Measurements from ENCODE around the gene RPS8.
"Not testable (repeated sequence)": the region's sequence is repeated elsewhere in the genome, so short reads cannot be mapped to it uniquely, and the experiment has no call there.

The RPS8 gene

GRCh38 chr1:44803312-44804095 lies 28.2 kb downstream of the RPS8 start:
- no peak for DNase-seq

- DNase-seq: no peak
Measured at GRCh38 chr1:44805311-44806024, 30.1 kb downstream of the RPS8 start.

DNA sequence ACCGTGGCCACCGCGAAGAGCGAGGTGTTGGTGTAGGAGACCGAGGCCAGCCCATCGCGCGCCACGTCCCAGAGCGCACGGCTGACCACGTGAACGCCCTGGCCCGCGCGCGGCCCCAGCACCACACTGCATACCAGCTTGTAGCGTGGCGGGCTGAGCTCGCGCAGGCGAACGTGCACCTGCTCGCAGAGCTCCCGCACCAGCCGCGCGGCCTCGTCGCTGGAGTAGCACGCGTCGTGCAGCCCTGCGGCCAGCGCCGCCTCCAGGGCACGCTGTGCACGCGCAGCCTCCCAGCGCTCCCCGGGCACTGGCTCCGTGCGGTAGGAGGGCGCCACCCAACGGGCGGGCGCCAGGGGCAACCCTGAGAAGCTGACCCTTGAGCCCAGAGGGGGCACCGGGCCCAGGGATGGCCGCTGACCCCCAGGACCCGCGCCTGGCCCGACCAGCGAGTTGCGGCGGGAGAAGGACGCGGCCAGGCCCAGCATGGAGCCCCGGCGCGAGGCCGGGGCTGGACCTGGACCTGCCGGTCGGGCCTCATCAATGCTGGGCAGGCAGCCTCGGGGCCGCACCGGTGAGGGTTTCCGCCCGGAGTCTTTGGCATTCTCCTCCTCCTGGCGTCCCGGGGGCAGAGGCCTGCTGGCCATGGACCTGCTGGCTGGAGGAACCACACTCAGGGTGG lies 30.8 kb downstream of the RPS8 start:
- no peak for DNase-seq

DNA sequence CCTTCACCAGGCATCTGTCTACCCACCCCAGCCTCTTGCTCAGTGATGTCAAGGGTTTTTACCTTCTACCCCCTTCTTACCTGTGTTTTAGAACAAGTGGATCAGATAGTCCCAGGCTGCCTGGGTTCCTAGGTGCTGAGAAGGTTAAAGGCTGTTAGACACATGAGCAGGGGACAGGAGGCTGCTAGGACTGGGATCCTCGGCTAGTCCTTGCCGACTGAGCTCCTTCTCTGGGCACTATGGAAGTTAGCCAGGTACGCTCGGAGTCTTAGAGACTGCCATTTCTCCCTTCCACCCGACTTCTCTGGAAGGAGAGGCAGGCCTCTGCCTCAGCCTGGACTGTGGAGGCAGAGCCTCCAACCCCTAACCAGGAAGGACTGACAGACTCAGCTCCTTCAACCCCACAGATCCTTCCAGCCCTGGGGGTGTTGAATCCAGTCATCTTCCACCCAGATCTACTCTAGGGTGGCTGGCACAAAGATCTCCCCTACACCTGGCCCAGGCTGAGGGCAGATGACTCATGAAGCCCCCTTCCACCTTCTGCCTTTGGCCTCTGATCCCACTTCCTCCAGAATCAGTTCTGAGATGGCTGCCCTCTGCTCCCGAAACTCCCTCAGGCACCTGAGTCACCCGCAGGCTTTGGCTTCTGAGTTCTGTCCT lies 31.5 kb downstream of the RPS8 start, which contains the start of gene DYNLT4:
TSS of gene DYNLT4 (minus strand) at position 648 of the 660 bp plus-strand sequence. CDS start 683 bp downstream, outside the sequence.
- DNase-seq: no peak

GRCh38 chr1:44807364-44808062 lies 32.2 kb downstream of the RPS8 start:
- DNase-seq: peak; percentile 79

DNA sequence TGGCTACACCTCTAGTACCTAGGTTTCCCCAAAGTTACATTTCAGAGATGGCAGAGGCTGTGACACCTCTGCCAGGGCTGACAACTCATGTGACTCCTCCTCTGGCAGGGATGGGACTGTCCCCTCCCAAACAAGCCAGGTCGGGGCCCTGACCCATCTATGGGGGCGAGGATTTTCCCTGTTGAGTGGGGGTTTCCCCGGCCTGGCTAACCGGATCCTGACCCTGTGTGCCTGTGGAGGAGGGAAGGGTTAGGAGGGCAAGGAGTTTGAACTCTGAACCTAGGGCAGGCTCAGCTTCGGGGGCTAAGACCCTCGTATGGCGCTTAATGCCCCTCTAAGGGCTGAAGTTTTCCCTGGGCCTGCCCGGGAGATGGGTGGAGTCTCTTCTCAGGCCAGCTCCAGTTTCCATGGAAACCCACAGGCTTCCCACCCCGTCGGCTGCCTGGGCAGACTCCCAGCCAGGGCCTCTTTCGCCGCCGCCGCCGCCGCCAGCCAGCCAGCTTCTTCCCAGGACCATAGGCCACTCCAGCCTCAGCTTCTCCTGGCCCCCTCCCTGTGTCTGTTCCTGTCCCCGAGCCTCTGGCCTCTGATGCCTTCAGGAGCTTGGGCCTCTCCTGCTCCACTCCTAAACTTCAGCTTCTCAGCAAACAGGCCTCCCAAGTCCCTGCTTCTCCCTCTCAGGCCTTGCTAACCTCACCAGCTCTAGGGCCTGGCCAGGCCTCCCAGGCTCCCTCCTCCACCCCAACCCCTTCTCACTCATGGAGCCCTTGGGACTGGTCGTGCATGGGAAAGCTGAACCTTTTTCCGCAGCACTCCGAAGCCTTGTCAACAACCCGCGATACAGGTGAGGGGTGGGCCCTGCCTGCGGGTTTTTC lies 33.0 kb downstream of the RPS8 start, which contains the start of gene BTBD19:
TSS of gene BTBD19 (plus strand) at position 461 of the 875 bp plus-strand sequence. CDS start at position 759, 298 bp downstream.
- DNase-seq: peak; percentile 58

DNA sequence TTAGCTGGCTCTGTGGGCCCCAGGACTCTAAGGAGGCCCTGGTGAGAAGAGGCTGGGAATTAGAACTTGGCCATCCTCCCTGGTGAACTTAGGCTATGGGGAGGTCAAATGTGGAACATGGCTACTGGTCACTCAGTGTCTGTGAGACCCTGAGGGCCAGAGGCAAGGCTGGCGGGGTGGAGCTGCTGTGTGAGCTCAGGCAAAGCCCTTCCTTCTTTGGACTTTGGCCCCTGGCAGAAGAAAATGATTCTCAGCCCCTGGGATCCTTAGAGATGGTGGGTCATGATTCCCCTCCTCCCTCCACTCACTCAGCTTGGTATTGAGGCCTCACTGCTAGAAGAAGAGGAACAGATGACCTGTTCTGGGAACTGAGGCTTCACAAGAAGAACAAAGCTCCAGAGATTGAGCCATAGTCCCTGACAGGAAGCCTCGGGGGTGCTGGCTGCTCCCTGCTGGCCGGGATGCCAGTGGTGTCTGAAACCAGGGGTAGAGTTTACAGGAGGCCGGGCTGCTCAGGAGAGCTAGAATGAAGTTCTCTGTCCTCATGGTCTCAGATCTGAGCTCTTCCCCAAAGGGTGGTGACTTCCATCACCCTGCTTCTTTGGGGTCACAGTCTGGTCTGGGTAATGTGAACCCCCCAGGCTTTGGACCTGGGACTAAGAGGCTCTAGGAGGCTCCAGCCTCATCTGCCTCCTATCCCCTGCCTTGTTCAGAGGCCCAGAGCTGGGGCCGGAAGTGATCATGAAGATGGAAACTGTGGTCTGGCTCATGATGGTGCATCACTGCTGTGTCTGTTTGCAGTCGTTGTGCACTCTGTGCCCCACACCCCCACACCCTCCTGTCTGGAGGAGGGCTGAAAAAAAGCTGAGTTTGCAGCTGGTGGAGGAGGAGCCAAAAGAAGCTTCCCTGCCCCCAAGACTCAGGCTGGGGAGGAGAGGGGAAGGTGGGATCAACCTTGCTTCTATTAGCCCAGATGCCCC lies 33.9 kb downstream of the RPS8 start:
- peak; percentile 61 for DNase-seq

DNA sequence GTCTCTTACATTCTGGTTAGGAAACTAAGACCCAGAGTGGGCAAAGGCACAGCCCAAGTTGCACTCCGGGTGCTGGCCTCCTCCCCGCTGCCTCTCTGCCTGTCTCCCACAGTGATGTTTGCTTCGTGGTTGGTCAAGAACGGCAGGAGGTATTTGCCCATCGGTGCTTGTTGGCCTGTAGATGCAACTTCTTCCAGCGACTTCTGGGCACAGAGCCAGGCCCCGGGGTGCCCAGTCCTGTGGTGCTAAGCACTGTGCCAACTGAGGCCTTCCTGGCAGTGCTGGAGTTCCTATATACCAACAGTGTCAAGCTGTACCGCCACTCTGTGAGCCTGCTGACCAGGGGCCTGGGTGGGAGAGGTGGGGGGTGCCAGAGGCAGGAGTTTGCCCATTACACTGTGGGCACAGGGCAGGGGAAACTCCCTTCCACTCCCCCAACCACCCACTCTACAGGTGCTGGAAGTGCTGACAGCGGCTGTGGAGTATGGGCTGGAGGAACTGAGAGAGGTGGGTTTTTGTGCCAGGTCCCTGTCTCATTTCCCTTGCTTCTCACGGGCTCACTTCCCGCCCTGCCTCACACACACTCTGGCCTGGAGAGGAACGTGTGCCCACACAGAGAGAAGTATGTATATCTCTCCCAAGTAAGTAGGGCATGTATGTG lies 34.9 kb downstream of the RPS8 start:
- DNase-seq: no peak

DNA sequence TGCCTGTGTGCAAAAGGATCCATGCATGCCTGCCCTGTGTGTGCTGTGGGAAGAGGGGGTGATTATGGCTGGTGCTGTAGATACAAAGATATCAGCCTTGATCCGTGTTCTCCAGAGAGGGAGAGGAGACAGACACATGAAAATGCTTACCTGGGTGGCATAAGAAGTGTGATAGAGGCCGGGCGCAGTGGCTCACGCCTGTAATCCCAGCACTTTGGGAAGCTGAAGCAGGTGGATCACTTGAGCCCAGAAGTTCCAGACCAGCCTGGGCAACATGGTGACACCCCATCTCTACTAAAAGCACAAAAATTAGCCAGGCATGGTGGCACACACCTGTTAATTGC lies 35.4 kb downstream of the RPS8 start:
- not testable (repeated sequence) for DNase-seq

- no peak for DNase-seq
Measured at GRCh38 chr1:44811234-44811633, 35.9 kb downstream of the RPS8 start.

- DNase-seq: no peak
Measured at GRCh38 chr1:44812822-44813543, 37.6 kb downstream of the RPS8 start.

GRCh38 chr1:44815926-44816325 lies 40.6 kb downstream of the RPS8 start:
- not testable (repeated sequence) for DNase-seq

DNA sequence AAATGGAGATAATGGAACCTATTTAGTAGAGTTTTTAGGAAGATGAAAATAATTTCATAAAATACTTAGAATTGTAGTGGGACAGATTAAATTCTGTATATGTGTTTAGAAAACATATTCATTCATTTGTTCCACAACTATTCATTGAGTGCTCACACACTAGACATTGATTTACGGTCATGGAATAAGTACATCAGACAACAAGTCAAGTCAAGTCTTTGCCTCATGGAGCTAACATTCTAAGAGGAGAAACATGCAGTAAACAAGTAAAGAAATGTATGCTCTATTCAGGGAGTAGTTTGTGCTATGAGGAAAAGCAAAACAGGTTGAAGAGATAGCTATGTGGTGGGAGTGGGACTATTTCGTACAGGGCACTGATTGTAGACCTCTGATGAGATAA lies 42.0 kb downstream of the RPS8 start:
- no peak for DNase-seq

- DNase-seq: no peak
Measured at GRCh38 chr1:44817771-44818495, 42.6 kb downstream of the RPS8 start.

DNA sequence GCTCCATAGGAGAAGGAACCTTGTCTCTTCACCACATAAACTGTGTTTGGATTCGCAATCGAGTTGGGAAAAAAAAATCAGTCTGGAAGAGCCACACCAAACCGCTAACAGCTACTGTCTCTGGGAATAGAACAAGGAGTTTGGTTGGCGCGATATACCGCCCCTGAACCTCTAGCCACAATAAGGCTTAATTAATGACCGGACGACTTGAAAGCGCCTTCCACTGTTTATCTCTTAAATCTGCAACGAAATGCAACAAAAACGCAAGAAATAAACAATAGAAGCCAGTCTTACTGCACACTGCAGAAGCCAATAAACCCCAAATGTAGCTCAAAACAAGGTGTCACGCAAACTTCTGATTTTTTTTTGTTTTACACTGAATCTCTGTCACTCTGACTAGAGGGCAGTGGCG lies 43.9 kb downstream of the RPS8 start:
- DNase-seq: no peak

- DNase-seq: peak; percentile 59
Measured at GRCh38 chr1:44819608-44820327, 44.4 kb downstream of the RPS8 start.

Measured in effector CD8-positive, alpha-beta T cell (primary cell).